IMR-90 (cell line): ENCODE data around the gene ABCB10.
"Not testable (repeated sequence)": the region's sequence is repeated elsewhere in the genome, so short reads cannot be mapped to it uniquely, and the experiment has no call there.

ENCODE experiments used
- CEBPB ChIP-seq: IDR thresholded peaks from 2 replicates; pipeline ENCODE4 v1.6.1; 2012; ENCODE audit warnings: low read depth, low read length, improper control_type of control experiment
- CTCF ChIP-seq: conservative IDR thresholded peaks from 2 replicates; pipeline ENCODE4 v1.5.1; 2012; ENCODE audit warnings: mild to moderate bottlenecking, low read depth, low read length, improper control_type of control experiment
- POLR2A ChIP-seq: IDR thresholded peaks from 2 replicates; pipeline ENCODE4 v1.6.1; 2012; ENCODE audit warnings: mild to moderate bottlenecking, low read depth, low read length

GRCh38 chr1:229559336-229559801 is 862 bp upstream of the ABCB10 start:
- TF ChIP-seq CTCF, CEBPB, POLR2A: not testable (repeated sequence)
